ENCODE measurements around the gene SMIM36. TPM values are rescaled to one million over a fixed set of nuclear protein-coding genes. Genes with fewer than 3 reads are reported as not detected.

Gene SMIM36
- total RNA-seq, 4 donors from 2014 or later = not detected

- ATAC-seq = no peak
- Histone ChIP-seq H3K4me1 (peaks cover 0 to 57% (median 2%) of the 10 kb centered on the region in 3 donors), H3K36me3 (peaks cover 0 to 23% of the 10 kb centered on the region in 2 donors), H3K4me3 (no peak overlapping the region), H3K27ac (peak overlapping the region; percentile 16 to 64 (median 38)), H3K9me3 (no peaks in the 10 kb centered on the region), H3K27me3 (no peaks in the 10 kb centered on the region)
- WGBS, 2 donors (ENCODE audit: low coverage in 1 of 2) = 38 to 42% methylated on average over 2 to 4 of the region's 4 CpGs
- TF ChIP-seq POLR2AphosphoS5 (IDR thresholded peaks at IDR 0.05) (no peak), EP300 (IDR thresholded peaks at IDR 0.05) (no peak), POLR2A (IDR thresholded peaks at IDR 0.05) (no peak), CTCF (IDR thresholded peaks at IDR 0.05) (no peak)
Measured at GRCh38 chr17:55416470-55417052, 94.7 kb downstream of the SMIM36 start.

- Histone ChIP-seq H3K27ac (peak overlapping the region; percentile 16 to 64 (median 40)), H3K4me3 (no peak overlapping the region), H3K27me3 (no peaks in the 10 kb centered on the region), H3K4me1 (peaks cover 0 to 61% (median 2%) of the 10 kb centered on the region in 3 donors), H3K36me3 (peaks cover 1 to 29% of the 10 kb centered on the region in 2 donors), H3K9me3 (no peaks in the 10 kb centered on the region)
- no peak for TF ChIP-seq EP300 (IDR thresholded peaks at IDR 0.05)
- TF ChIP-seq CTCF (IDR thresholded peaks at IDR 0.05) = peak in 2 of 4 experiments; percentile 15 to 24
- no peak for ATAC-seq
Measured at GRCh38 chr17:55416000-55416399, 95.3 kb downstream of the SMIM36 start.

GRCh38 chr17:55414983-55415382 lies 96.3 kb downstream of the SMIM36 start:
- H3K9me3 ChIP-seq = no peaks in the 10 kb centered on the region
- H3K27me3 ChIP-seq = no peaks in the 10 kb centered on the region
- H3K27ac ChIP-seq = no peak overlapping the region
- no peak for ATAC-seq
- peaks cover 6 to 39% of the 10 kb centered on the region in 2 donors for H3K36me3 ChIP-seq
- peaks cover 0 to 55% (median 2%) of the 10 kb centered on the region in 3 donors for H3K4me1 ChIP-seq
- no peak for TF ChIP-seq POLR2AphosphoS5 (IDR thresholded peaks at IDR 0.05)
- TF ChIP-seq POLR2A (IDR thresholded peaks at IDR 0.05) = no peak
- TF ChIP-seq EP300 (IDR thresholded peaks at IDR 0.05) = no peak
- no peak for TF ChIP-seq CTCF (IDR thresholded peaks at IDR 0.05)
- H3K4me3 ChIP-seq = no peak overlapping the region
- WGBS, 2 donors (ENCODE audit: low coverage in 1 of 2) = 73 to 80% methylated on average over 2 to 4 of the region's 4 CpGs

GRCh38 chr17:55413825-55414489 lies 97.3 kb downstream of the SMIM36 start:
- Histone ChIP-seq H3K27ac (no peak overlapping the region), H3K36me3 (peaks cover 6 to 49% of the 10 kb centered on the region in 2 donors), H3K4me1 (peaks cover 0 to 47% (median 2%) of the 10 kb centered on the region in 3 donors), H3K9me3 (no peaks in the 10 kb centered on the region), H3K4me3 (no peak overlapping the region), H3K27me3 (no peaks in the 10 kb centered on the region)
- ATAC-seq = no peak
- 84 to 94% methylated on average over 6 to 8 of the region's 8 CpGs for WGBS, 2 donors (ENCODE audit: low coverage in 1 of 2)
- no peak for TF ChIP-seq POLR2AphosphoS5 (IDR thresholded peaks at IDR 0.05)
- TF ChIP-seq POLR2A (IDR thresholded peaks at IDR 0.05) = no peak
- no peak for TF ChIP-seq EP300 (IDR thresholded peaks at IDR 0.05)
- no peak for TF ChIP-seq CTCF (IDR thresholded peaks at IDR 0.05)

- Histone ChIP-seq H3K36me3 (peaks cover 6 to 74% of the 10 kb centered on the region in 2 donors), H3K9me3 (no peaks in the 10 kb centered on the region), H3K27ac (peak overlapping the region in 3 of 4 donors; percentile 18 to 41 (median 29)), H3K27me3 (no peaks in the 10 kb centered on the region), H3K4me3 (no peak overlapping the region), H3K4me1 (peaks cover 0 to 32% (median 2%) of the 10 kb centered on the region in 3 donors)
- TF ChIP-seq POLR2AphosphoS5 (IDR thresholded peaks at IDR 0.05) (no peak), EP300 (IDR thresholded peaks at IDR 0.05) (no peak), CTCF (IDR thresholded peaks at IDR 0.05) (no peak), POLR2A (IDR thresholded peaks at IDR 0.05) (no peak)
- 40 to 63% methylated on average over 1 of the region's 1 CpG for WGBS, 2 donors (ENCODE audit: low coverage in 1 of 2)
- ATAC-seq = no peak
Measured at GRCh38 chr17:55411463-55411855, 99.8 kb downstream of the SMIM36 start.

Measured in gastroesophageal sphincter (tissue), 4 donors.